ENCODE data around the gene IDS.
"Not testable (repeated sequence)": the region's sequence is repeated elsewhere in the genome, so short reads cannot be mapped to it uniquely, and the experiment has no call there.

IDS gene

GRCh38 chrX:149527705-149528104 lies 22.6 kb upstream of the IDS start:
- DNase-seq: no peak

GRCh38 chrX:149526318-149527033 lies 21.4 kb upstream of the IDS start:
- DNase-seq: not testable (repeated sequence)

GRCh38 chrX:149525903-149526302 lies 20.8 kb upstream of the IDS start:
- DNase-seq: not testable (repeated sequence)

GRCh38 chrX:149525389-149525788 lies 20.3 kb upstream of the IDS start:
- DNase-seq: not testable (repeated sequence)

- no peak for DNase-seq
Measured at GRCh38 chrX:149522916-149523315, 17.8 kb upstream of the IDS start.

GRCh38 chrX:149521438-149521837 lies 16.3 kb upstream of the IDS start:
- no peak for DNase-seq

GRCh38 chrX:149520636-149521277 lies 15.7 kb upstream of the IDS start:
- DNase-seq: not testable (repeated sequence)

GRCh38 chrX:149518236-149518635 lies 13.1 kb upstream of the IDS start:
- DNase-seq: no peak

- no peak for DNase-seq
Measured at GRCh38 chrX:149517308-149517707, 12.2 kb upstream of the IDS start.

GRCh38 chrX:149516604-149517003 lies 11.5 kb upstream of the IDS start:
- DNase-seq: no peak

GRCh38 chrX:149515954-149516602 lies 11.0 kb upstream of the IDS start:
- DNase-seq: no peak

- no peak for DNase-seq
Measured at GRCh38 chrX:149513825-149514428, 8.8 kb upstream of the IDS start.

GRCh38 chrX:149512225-149512885 lies 7.2 kb upstream of the IDS start:
- no peak for DNase-seq

- no peak for DNase-seq
Measured at GRCh38 chrX:149511081-149511480, 6.0 kb upstream of the IDS start.

GRCh38 chrX:149510386-149510785 lies 5.3 kb upstream of the IDS start:
- DNase-seq: no peak

- DNase-seq: no peak
Measured at GRCh38 chrX:149508467-149508866, 3.4 kb upstream of the IDS start.

GRCh38 chrX:149506349-149506748 lies 1.2 kb upstream of the IDS start:
- DNase-seq: no peak

- DNase-seq: no peak
Measured at GRCh38 chrX:149505671-149506070, 565 bp upstream of the IDS start.

GRCh38 chrX:149504226-149504914 lies 736 bp downstream of the IDS start:
- no peak for DNase-seq

GRCh38 chrX:149503446-149503845 lies 1.7 kb downstream of the IDS start:
- not testable (repeated sequence) for DNase-seq

- DNase-seq: not testable (repeated sequence)
Measured at GRCh38 chrX:149502923-149503322, 2.2 kb downstream of the IDS start.

- DNase-seq: no peak
Measured at GRCh38 chrX:149499766-149500165, 5.3 kb downstream of the IDS start.

Measured in activated gamma-delta T cell (primary cell).